COR-L47 (cell line): Measurements from ENCODE around the gene CLEC4G.

Experiments
- DNase-seq: peaks from one replicate; lab custom pipeline; 2025; lab: John Stamatoyannopoulos, UW

Gene CLEC4G

GRCh38 chr19:7697721-7698287, 34.1 kb downstream of the CLEC4G start:
- no peak for DNase-seq

GRCh38 chr19:7694499-7694898, 37.4 kb downstream of the CLEC4G start:
- no peak for DNase-seq

- no peak for DNase-seq
These were observed 39.4 kb downstream of the CLEC4G start for GRCh38 chr19:7692417-7693088.

GRCh38 chr19:7691497-7691896, 40.4 kb downstream of the CLEC4G start:
- no peak for DNase-seq

GRCh38 chr19:7690779-7691258, 41.1 kb downstream of the CLEC4G start:
- DNase-seq: no peak

GRCh38 chr19:7689165-7689564, 42.7 kb downstream of the CLEC4G start:
- DNase-seq: no peak

GRCh38 chr19:7687177-7687576, 44.7 kb downstream of the CLEC4G start:
- no peak for DNase-seq

- no peak for DNase-seq
These were observed 46.1 kb downstream of the CLEC4G start for GRCh38 chr19:7685546-7686445.

GRCh38 chr19:7682175-7682855, 49.6 kb downstream of the CLEC4G start:
- DNase-seq: no peak

- DNase-seq: no peak
These were observed 50.4 kb downstream of the CLEC4G start for GRCh38 chr19:7681340-7682174.

GRCh38 chr19:7680606-7681339, 51.1 kb downstream of the CLEC4G start, which contains the start of gene TRAPPC5:
TRAPPC5 (plus strand) TSS chr19:7680833; CDS start chr19:7682254, 1,421 bp downstream.
- DNase-seq: peak; percentile 82

- DNase-seq: no peak
These were observed 51.9 kb downstream of the CLEC4G start for GRCh38 chr19:7679771-7680605.

- DNase-seq: peak; percentile 59
These were observed 52.7 kb downstream of the CLEC4G start for GRCh38 chr19:7678971-7679751.
